Measurements from ENCODE around the gene IFNA2.

GRCh38 chr9:21414220-21414940 is 29.2 kb upstream of the IFNA2 start:
- no peak for TF ChIP-seq CTCF (IDR thresholded peaks at IDR 0.05)
- TF ChIP-seq POLR2A (IDR thresholded peaks at IDR 0.05) = no peak
- no peak for TF ChIP-seq POLR2AphosphoS5 (IDR thresholded peaks at IDR 0.05)
- TF ChIP-seq EP300 (IDR thresholded peaks at IDR 0.05) = no peak

All from upper lobe of left lung (tissue), 4 donors.